ENCODE measurements around the gene GLIS1.

GLIS1 gene

DNA sequence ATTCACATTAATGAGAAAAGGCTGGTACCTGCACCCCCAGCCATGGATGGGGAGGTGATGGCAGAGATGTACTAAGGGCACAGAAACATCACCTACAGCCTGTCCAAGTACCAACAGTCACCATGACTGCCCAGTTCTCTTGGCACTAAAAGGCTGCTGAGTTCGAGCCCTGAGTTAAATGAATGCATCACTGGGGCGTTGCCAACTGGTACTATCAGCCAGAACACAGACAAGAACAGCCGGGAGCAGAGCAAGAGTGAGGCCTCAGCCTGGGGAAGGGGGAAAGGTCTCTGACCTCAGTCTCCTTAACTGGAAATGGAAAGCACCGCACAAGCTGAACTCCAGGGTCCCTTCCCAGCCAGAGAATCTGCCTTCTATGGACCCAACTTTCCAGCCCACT lies 60.5 kb downstream of the GLIS1 start:
- no peak for DNase-seq (ENCODE audit: low read depth)

DNA sequence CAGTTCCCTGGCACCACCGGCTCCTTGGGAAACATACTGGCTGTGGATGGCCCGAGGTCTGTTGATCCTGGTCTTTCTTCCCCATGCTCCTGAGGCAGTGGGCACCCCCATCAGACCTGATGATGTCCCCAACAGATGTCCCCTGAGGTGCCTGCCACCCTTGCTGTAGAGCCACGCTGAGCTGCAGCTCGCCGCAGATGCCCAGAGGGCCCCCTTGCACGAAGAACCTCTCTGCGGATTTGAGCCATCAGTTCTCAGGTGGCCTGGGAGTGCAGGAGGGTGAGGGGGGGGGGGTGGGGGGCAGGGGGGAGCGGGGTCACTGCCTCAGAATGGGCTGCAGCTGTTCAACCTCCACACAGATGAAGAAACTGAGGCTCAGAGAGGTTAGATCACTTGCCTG lies 60.9 kb downstream of the GLIS1 start:
- DNase-seq (ENCODE audit: low read depth): no peak

DNA sequence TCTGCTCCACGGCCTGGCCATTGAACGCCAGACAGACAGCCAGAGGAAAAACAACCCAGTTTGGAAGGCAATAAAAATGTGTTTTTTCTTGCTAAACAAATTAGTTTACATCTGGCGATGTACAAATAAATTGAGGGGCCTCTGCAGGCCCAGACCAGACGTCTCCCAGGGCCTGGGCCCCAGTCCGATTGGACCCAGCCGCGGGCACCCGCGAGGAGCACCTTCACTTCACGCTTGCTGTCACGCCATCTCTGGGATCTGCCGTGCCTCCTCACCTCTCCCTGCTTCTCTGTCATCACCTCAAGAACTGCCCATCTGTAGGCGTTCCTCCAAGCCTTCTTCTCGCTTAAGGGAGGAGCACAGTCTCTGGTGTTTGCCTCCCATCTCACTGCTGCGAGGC lies 61.5 kb downstream of the GLIS1 start:
- DNase-seq (ENCODE audit: low read depth): no peak

DNA sequence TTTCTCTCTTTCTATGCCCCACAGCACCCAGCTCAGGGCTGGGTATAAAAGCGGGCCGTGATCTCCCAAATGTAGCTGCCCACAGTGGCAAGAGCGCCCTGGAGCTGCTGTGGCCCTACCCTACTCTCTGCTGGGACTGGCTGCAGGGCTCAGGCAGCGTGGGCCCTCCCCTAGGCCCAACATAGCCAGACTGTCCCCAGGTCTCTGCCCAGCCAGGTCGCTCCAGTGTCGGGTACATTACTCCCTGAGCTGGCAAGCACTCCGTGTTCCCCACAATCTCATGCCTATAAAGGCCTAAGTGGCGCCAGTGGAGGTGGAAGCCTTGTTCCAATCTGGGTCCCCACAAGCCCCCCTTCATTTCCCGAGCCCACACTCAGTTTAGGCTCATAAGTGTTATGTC lies 66.2 kb downstream of the GLIS1 start:
- no peak for DNase-seq (ENCODE audit: low read depth)

DNA sequence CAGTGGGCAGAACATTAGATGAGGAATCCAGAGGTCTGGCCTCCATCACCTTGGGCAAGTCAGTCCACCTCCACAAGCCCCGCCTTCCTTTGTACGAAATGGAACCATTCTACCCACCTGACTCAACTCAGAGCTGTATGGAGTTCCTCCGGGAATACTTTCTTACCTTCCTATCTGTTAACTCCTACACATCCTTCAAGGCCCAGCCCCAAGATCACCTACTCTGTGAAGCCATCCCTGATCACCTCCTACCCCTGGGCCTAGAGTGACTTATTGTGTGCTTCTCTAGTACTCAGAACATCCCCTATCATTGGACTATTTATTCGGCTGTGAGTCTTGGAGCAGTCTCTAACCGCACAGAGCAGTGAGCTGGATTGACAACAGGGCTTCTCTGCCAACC lies 66.7 kb downstream of the GLIS1 start:
- no peak for DNase-seq (ENCODE audit: low read depth)

DNA sequence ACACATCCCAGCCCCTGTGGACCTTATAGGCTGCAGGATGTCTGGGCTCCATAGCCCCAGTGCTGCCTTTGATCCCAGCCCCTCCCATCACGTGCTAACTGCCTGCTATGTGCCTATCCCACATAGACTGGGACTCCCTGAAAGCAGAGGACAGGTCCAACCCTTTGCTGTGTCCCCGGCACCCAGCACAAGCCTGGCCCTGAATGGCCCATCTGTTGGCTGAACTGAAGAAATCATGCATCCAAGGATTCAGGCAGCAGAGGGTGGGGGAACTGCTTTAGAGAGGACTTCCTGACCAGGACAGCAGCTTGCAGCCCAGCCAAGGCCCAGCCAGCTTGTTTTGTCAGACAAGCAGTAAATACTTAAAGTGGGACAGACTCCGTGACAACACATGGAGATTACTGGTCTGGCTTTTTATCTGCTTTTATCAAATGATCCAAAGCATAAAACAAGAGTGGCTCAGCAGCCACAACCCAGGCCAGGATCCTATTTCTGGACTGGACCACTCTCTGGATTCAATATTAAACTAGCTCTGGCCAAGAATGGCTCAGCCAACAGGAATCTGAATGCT lies 69.3 kb downstream of the GLIS1 start:
- DNase-seq (ENCODE audit: low read depth): no peak

DNA sequence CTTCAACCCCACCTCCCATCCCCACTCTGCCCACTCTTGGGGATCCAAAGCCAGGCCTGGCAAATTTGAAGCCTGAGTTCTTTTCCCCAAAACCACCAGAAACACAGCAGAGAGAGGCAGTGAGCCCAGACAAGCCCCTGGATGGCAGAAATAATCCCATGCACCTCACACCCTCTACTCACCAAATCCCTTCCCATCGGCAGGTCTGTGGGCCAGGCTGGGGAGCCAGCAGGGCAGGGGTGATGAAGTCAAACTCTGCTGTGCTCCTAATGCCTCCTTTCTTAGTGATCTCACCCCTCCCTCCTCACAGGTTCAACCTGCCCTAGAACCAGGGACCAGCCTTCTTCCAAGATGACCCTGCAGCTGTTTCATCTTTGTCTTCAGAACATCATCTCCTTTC lies 72.4 kb downstream of the GLIS1 start:
- no peak for DNase-seq (ENCODE audit: low read depth)

DNA sequence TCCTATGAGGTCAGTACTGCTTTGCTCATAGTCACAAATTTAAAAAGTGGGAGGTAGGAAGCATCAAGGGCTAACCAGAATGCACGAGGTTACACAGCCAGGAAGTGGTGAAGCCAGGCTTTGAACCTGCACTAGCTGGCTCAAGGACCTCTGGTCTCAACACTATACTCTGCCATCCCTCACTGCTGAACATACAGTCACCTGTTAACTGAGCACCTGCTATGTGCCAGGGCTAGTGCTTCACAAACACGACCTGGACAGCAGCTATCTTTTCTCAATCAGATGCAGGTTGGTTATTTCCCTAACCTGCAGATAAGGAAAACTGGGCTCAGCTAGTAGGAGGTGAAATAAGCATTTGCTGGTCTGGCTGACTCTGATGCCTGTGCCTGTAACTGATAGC lies 73.0 kb downstream of the GLIS1 start:
- DNase-seq (ENCODE audit: low read depth): no peak

DNA sequence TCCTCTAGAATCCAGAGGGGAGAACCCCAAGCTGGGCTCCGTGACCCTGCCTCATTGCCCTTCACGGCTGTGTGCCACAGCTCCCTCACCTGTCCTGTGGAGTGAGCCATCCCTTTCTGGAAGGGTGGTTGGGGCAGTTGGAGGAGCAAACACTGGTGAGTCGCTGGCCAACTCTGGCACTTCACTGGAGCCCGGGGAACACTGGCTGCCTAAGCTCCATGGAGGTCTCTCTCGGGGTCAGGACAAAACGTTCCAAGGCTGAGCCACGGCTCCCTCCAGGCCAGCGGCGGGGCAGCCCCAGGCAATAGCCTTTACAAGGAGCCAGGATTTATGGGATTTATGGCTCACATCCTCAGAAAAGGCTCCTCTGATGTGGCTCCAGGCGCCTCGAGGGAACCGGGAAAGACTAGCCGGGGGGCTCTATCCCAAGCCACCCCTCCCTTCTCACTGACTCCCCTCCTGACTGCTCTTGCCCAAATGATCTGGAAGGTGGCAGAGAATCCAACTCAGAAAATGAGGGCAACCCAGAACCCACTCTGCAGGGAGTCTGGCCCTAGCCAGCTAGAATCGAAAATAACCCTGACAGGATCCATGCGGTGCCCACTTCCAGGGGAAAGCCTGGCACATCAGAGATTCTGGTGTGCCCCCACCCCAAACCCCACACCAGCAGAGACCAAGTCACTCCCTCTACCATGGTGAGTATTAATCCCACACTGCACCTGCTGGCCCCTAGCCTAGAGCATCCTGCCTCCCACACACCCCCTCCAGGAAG lies 75.2 kb downstream of the GLIS1 start:
- no peak for DNase-seq (ENCODE audit: low read depth)

DNA sequence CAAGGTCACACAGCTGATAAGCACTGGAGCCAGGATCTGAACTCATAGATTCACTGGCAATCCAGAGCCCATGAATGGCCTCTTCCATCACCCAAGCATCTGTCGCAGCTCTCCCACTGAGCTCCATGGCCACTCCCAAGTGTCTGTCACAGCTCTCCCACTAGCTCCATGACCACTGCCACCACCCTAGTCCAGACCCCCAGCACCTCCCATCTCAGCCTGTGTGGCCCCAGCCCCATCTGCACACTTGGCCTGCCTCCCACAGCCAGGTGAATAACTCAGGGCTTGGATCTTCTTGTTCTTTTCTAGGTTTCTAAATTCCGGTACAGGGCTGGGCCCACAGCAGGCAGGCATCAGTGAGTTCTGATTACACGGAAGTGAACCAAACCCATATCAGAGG lies 76.0 kb downstream of the GLIS1 start:
- DNase-seq (ENCODE audit: low read depth): no peak

DNA sequence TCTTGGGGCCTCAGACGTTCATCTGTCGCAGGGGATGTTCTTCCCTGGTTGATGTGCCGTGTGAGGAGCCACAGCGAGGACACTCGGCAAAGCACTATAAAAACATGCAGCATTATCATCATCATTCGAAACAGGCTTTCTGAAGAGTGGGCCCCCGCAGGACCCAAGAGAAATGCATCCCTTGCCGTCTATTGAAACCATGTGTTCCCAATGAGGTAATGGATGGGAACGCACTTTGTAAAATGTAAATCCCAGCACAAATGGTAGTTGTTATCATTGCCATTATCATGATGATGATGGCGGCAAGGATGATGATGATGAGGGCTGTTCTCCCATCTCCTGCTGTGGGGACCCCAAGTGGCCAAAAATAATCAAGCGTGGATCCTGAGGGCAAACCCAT lies 76.8 kb downstream of the GLIS1 start:
- no peak for DNase-seq (ENCODE audit: low read depth)

DNA sequence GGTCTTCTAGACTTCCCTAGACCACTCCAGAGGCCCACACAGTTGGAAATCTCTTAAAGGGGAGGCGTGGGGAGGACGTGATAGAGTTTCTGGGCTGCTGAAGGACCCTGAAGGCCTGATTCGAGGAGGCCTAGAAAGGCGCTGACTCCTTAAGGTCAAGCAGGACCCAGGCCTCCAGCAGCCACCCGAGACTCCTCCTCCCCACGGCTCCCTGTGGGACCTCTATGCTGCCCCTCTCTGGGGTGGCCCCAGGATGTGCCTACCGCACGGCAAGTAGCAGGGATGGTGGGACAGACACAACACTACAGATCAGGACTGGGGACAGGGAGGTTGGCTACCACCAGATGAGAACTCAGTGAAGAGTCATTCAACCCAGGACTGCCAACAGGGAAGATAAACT lies 77.5 kb downstream of the GLIS1 start:
- DNase-seq (ENCODE audit: low read depth): no peak

DNA sequence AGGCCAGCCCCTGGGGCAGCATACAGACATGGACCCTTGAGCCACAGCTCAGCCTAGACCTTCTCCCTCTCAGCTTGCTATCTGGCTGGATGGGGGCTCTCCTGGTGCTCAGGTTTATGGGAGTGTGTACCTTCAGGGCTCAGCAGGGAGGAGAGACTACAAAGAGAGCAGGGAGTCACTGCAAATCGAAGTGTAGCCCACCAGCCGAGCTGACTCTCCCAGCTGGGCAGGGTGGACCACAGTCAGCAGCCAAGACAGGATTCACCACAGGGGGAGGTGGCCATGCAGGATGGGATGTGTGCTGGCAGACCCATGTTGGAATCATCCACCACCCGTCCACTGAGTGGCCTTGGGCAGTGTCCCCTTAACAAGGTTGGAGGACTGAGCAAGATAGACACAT lies 78.3 kb downstream of the GLIS1 start:
- DNase-seq (ENCODE audit: low read depth): no peak

DNA sequence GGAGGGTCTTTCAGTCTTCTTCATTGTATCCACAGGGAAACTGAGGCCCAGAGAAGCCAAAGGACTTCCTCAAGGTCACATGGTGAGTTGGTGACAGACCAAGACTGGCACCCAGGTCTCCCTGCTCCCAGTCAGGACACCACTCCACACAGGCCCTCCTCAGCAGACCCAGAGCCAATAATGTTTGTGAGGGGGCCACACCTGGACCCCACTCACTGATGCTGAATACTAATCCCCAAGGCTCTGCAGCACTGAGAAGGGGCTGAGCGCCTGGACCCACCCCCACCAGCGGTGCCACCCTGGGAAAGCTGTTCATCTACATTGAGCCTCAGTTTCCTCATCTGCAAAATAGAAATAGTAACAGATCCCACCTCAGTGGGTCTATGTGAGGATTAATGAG lies 79.5 kb downstream of the GLIS1 start:
- DNase-seq (ENCODE audit: low read depth): no peak

DNA sequence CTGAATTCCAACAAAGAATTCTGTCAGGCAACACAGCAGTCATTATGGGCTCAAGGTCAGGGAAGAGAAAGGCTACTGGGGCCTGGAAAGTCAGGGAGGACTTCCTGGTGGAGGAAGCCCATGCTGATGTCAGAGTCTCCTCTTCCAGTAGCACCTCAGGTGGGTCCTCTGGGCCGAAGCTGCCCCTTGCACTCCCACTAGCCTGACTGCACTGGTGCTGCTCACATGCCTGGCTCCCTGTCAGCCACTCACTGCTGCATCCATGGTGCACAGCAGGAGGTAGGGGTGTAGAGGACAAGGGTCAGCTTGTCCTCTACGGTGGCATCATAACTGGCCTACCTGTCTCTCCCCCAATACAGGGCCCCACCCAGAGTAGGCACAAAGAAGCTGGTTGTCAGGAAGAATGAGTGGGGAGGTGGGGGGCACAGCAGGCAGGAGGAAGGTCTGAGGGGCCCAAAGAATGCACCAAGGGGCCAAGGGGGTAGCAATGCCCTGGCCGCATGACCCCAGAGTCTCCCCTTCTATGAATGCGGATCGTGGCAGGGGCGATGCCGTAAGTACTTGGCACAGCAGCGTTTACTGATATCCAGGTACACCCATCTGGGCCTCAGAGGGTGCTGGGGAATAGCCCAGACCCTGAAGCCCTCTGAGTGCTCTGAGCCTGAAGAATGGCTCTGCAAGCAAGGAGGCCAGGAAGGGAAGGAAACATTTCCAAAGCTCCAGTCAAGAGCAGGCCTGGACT lies 80.3 kb downstream of the GLIS1 start:
- no peak for DNase-seq (ENCODE audit: low read depth)

DNA sequence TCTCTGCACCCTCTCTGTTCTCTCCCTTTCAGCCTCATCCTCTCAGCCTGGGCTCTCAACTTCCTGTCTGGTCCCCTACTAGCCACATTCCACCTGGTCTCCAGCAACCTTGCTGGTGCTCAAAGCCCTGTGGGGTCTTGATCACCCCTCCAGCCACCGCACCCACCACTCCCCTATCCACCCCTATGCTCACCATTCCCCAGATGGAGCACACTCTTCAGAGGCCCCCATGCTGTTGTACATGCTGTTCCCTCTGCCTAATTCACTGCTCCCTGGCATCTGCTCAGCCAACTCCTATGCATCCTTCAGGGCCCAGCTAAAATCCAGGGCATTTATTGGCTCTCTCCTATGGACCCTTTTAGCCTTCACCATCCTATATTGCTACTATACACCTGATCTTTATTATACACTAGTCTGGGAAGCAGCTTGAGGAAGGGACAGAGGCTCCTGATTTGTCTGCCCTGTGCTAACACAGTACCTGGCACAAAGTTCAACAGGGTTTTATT lies 81.0 kb downstream of the GLIS1 start:
- DNase-seq (ENCODE audit: low read depth): no peak

DNA sequence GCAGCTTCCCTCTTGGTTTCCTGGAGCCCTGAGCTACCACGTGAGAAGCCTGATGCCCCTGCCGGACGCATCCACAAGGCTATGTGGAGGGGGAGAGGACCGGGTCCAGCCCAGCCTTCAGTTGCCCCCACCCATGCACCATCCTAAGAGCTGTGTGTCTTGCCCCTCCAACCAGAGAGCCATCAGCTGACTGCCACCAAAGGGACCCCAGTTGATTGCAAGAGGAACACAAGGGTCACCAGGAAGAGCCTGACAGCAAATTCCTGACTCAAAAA lies 81.5 kb downstream of the GLIS1 start:
- no peak for DNase-seq (ENCODE audit: low read depth)

DNA sequence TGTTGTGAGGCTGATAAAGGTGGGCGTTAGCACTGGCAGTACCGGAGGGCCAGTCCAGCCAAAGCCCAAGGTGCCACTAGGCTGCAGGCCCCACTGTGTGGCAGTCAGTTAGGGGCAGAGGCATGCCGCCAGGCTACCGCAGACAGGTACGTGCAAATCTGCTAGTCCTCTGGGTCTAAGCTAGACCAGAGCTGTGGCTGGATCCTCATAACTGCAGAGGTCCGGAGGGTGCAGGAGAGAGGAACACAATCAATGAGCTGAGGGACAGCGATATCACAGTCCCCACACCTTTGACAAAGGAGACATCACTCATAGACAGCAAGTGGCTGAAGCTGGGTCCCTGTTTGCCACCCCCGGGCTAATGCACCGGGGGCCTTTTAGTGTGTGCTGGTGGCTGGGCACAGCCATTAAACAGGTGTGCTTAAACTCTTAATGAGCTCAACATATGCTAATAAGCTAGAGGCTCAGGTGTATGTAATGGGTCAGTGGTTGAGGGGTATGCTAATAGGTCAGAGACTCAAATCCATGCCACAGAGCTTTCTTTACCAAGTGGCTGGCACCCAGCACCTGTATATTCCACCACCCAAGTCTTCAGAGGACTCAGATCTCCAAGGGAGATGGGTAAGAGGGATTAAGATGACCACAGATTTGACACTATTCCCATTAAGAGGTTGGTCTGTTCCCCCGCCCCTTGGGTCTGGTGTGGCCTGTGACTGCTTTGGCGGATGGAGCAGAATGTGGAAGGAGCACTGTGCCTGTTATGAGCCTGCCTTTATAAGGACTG lies 82.0 kb downstream of the GLIS1 start:
- DNase-seq (ENCODE audit: low read depth): no peak

DNA sequence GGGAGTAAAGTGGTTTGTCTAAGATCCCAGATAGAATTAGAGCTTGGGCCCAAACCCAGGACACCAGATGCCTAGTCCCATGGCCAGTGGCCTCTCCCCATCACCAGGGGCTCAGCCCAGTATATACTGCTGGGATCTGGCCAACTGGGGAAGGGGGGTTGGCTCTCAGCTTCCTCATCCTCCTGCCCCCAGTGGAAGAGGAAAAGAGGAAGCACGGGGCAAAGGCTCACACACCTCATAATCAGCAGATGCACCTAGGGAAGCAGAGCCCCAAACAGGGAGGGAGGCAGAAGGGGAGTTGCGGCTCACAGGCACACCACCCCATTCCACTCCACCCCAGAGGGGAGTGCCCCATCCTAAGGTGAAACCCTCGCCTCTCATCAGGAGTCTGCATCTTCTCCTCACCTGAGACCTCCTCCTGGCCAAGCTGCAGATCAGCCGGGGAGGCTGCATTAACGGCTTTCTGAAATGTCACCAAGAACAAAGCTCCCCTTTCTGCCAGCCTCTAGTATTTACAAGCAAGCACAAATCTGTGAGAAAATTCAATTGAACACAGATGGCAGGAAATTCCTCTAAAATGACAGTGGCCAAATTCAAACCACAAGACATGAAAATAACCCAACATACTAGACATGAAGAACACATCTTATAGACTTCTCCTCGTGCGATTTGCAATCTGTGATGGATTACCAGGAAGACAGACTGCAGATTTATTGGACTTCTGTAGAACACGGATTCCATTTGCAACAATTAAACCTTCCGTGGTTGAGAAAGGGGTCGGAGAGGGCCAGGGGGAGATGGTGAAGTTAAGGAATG lies 82.8 kb downstream of the GLIS1 start:
- DNase-seq (ENCODE audit: low read depth): no peak

DNA sequence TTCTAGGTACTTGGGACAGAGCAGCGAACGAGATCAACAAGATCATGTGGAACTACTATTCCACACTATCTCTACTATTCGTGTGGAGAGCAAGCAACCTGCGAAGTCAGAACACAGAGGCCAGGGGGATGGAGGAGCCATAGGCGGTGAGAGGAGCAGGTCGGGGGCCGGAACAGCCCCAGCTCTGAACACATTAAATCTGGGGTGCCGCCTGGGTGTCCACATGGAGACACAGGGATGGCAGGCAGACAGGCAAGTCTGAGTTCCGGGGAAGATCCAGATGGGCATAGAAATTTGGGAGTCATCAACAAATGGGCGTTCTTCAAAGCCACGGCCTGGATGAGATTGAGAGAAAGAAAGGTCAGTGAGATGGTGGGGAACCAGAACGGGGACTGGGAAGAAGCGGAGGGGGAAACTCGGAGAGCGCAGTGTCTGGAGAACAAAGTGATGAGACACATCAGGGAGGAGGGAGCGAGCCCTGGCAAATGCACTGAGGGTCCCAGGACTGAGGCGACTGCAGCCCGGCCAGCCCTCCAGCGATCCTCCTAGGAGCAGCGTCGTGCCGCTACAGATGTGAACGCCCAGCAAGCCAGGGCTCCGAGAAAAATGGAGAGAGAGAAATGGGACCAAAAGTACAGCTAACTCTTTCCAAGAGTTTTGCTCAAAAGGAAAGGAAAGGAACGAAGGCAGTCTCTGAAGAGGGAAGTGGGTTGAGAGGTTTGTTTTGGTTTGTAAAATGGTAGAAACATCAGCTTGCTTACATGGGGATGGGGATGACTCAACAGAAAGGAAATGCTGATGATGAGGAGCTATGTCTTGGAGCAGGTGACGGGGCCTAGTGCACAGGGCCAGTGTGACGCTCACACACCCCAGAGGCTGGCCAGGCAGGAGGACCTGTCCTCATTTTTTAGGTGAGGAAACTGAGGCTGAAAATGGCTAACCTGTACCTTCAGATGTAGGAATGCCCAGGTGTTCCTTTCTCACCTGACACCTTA lies 84.5 kb downstream of the GLIS1 start:
- no peak for DNase-seq (ENCODE audit: low read depth)

DNA sequence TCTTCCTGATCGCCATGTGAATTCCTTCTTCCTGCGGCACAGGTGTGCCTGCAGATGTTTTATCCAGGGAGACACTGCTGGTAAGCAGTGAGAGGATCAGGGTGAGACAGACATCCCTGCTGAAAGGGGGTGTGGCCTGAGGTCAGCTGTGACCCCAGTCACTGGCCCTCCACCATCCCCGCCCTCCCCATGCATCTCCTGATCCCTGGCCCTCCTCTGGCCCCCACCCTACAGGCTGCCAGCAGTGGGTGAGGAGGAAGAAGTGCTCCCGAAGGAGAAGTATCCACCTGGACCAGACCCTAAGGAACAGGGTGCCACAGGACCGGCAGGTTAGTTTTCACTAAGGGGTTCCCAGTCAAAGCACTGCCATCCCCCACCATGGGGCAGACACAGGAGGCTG lies 85.3 kb downstream of the GLIS1 start:
- no peak for DNase-seq (ENCODE audit: low read depth)

All from stimulated activated CD4-positive, alpha-beta T cell treated with anti-CD3 and anti-CD28 coated beads, Interleukin-2, amount 100 ng/mL, for 4 hours (primary cell).